B cell (primary cell): ENCODE results near the gene APP. TPM values are rescaled to one million over a fixed set of nuclear protein-coding genes. Genes with fewer than 3 reads are reported as not detected.

ENCODE experiments used
- ATAC-seq: fragments of 200-7000 bp; cut with Tn5 transposase; one replicate; pipeline ENCODE4 v1.10.0; 2021; ENCODE audit warnings: low read depth, mild to moderate bottlenecking, moderate number of reproducible peaks, moderate library complexity
- CTCF ChIA-PET: fragments of 350-600 bp; sonication (Branson Sonifier 250); formaldehyde crosslinking; loops from one replicate; lab custom pipeline; 2021; ENCODE audit warnings: antibody characterized with exemption, inconsistent platforms; lab: Charles Lee
- POLR2A ChIA-PET: fragments of 350-600 bp; sonication (Branson Sonifier 250); formaldehyde crosslinking; loops from one replicate; lab custom pipeline; 2021; ENCODE audit warnings: antibody characterized with exemption; lab: Charles Lee
- DNase-seq: peaks from one replicate; pipeline ENCODE4 v3.0.0; 2013
- H2AFZ ChIP-seq: 2 replicates; pipeline ENCODE4 v1.6.1; 2012; ENCODE audit warnings: mild to moderate bottlenecking, low read depth, low read length; ENCODE audit not compliant: insufficient read depth, poor library complexity, severe bottlenecking
- H3K27ac ChIP-seq, 2 donors: 1 replicate in 1 of 2; 2 replicates in 1 of 2; pipeline ENCODE4 v1.5.1; 2012 to 2013; ENCODE audit warnings: low read length in 2 of 2, mild to moderate bottlenecking in 2 of 2, moderate library complexity in 1 of 2
- H3K27me3 ChIP-seq, 4 experiments: fragments of 200-600 bp in 1 of 4; sonication (generic) in 1 of 4; replicated peaks in 1 of 4; 1 replicate in 2 of 4; 2 replicates in 2 of 4; pipeline versions ENCODE4 v1.6.1 to v1.7.0; 2013 to 2016; ENCODE audit warnings: low read length in 3 of 4, mild to moderate bottlenecking in 2 of 4, mixed read lengths in 1 of 4, moderate library complexity in 1 of 4; ENCODE audit not compliant: insufficient read depth in 4 of 4, control insufficient read depth in 3 of 4; ENCODE audit errors: control extremely low read depth in 1 of 4
- H3K36me3 ChIP-seq, 2 experiments: replicated peaks in 1 of 2; 1 replicate in 1 of 2; 2 replicates in 1 of 2; pipeline versions ENCODE4 v1.6.1 to v1.7.1; 2013; ENCODE audit warnings: low read length in 1 of 2; ENCODE audit not compliant: insufficient read depth in 2 of 2, control insufficient read depth in 1 of 2; ENCODE audit errors: control extremely low read depth in 1 of 2, extremely low read depth in 1 of 2
- H3K4me1 ChIP-seq, 2 donors: fragments of 200-600 bp in 1 of 2; sonication (generic) in 1 of 2; 1 replicate in 1 of 2; 2 replicates in 1 of 2; pipeline versions ENCODE4 v1.5.1 to v1.6.1; 2013 to 2017; ENCODE audit warnings: low read length in 2 of 2; ENCODE audit not compliant: control insufficient read depth in 2 of 2, insufficient read depth in 2 of 2
- H3K4me2 ChIP-seq: replicated peaks from 2 replicates; pipeline ENCODE3; 2012; ENCODE audit warnings: mild to moderate bottlenecking, low read depth, low read length; ENCODE audit not compliant: poor library complexity, severe bottlenecking
- H3K4me3 ChIP-seq, 5 experiments: fragments of 200-600 bp in 1 of 5; sonication (generic) in 1 of 5; 1 replicate in 3 of 5; 2 replicates in 2 of 5; pipeline versions ENCODE4 v1.5.1 to v1.7.0; 2011 to 2016; ENCODE audit warnings: low read length in 4 of 5, mild to moderate bottlenecking in 4 of 5, low read depth in 2 of 5, control low read depth in 1 of 5, moderate library complexity in 1 of 5; ENCODE audit not compliant: insufficient read depth in 1 of 5; ENCODE audit errors: control extremely low read depth in 1 of 5, extremely low read depth in 1 of 5
- H3K79me2 ChIP-seq: fragments of 200-600 bp; sonication (generic); one replicate; pipeline ENCODE4 v1.6.0; 2016; ENCODE audit warnings: low read length; ENCODE audit not compliant: control insufficient read depth, insufficient read depth
- H3K9ac ChIP-seq: fragments of 200-600 bp; sonication (generic); 2 replicates; pipeline ENCODE4 v1.6.1; 2017; ENCODE audit warnings: mild to moderate bottlenecking, low read length, moderate library complexity
- H3K9me3 ChIP-seq, 3 donors: one replicate each; pipeline versions ENCODE4 v1.6.1 to v1.7.1; 2013; ENCODE audit warnings: low read length in 2 of 3; ENCODE audit not compliant: control insufficient read depth in 2 of 3, insufficient read depth in 1 of 3; ENCODE audit errors: control extremely low read depth in 1 of 3
- H4K20me1 ChIP-seq: 2 replicates; pipeline ENCODE4 v1.6.0; 2012; ENCODE audit warnings: mild to moderate bottlenecking, low read length; ENCODE audit not compliant: insufficient read depth, control insufficient read depth, poor library complexity, severe bottlenecking
- H3K27ac Mint-ChIP-seq: one replicate; pipeline ENCODE4 v1.8.0; 2021; ENCODE audit warnings: mixed read lengths
- H3K27me3 Mint-ChIP-seq: one replicate; pipeline ENCODE4 v1.8.0; 2021; ENCODE audit warnings: mixed read lengths
- H3K4me1 Mint-ChIP-seq: one replicate; pipeline ENCODE4 v1.8.0; 2021; ENCODE audit warnings: mixed read lengths
- H3K4me3 Mint-ChIP-seq: one replicate; pipeline ENCODE4 v1.8.0; 2021; ENCODE audit warnings: mixed read lengths
- H3K9me3 Mint-ChIP-seq: one replicate; pipeline ENCODE4 v1.8.0; 2022; ENCODE audit warnings: mixed read lengths; ENCODE audit not compliant: insufficient read depth
- EZH2 ChIP-seq: IDR thresholded peaks from 2 replicates; pipeline ENCODE4 v1.6.1; 2012; ENCODE audit warnings: borderline replicate concordance, low read depth, mild to moderate bottlenecking, moderate library complexity, low read length; ENCODE audit not compliant: insufficient read depth, poor library complexity, severe bottlenecking
- WGBS: methylation state at CpG from one replicate; pipeline ENCODE4 v1.1.5; 2013; ENCODE audit warnings: missing lambda C conversion rate; ENCODE audit not compliant: insufficient coverage; 5-methylcytosine and 5-hydroxymethylcytosine counted together
- intact Hi-C: fragments of 100-400 bp; cut with micrococcal nuclease; formaldehyde crosslinking; loops from one replicate; pipeline ENCODE4 v1.10.0; 2022
- polyA plus RNA-seq: library from polyadenylated mRNA; depleted of rRNA; stranded (reverse); fragments of >200 nt; gene quantifications from 2 replicates; pipeline ENCODE4 v1.2.3, GENCODE V29; 2012
- total RNA-seq, 2 donors: library from RNA; stranded (reverse); fragments of 120-200 nt in 1 of 2; gene quantifications; 1 replicate in 1 of 2; 2 replicates in 1 of 2; pipeline versions ENCODE4 v1.2.3 to v1.2.4, GENCODE V29; 2013 to 2022
- TF ChIP-seq, protein P1 (sequence below): fragments of 200-600 bp; IDR thresholded peaks from one replicate; pipeline ENCODE4 v1.8.0; 2022; ENCODE audit warnings: antibody characterized with exemption, mild to moderate bottlenecking

Gene APP
- total and polyA plus RNA-seq, 2 donors (not counting 1 experiment from before 2014, with no cell fraction given) = 28.3 to 34.7 TPM

GRCh38 chr21:26148840-26149354, 21.7 kb downstream of the APP start:
- H3K4me3 ChIP-seq = no peak overlapping the region
- no peaks in the 10 kb centered on the region for H3K27me3 ChIP-seq
- no peak overlapping the region for H2AFZ ChIP-seq
- H3K27ac ChIP-seq = no peak overlapping the region
- H3K36me3 ChIP-seq = no peaks in the 10 kb centered on the region
- peaks cover 8% of the 10 kb centered on the region for H4K20me1 ChIP-seq
- no peaks in the 10 kb centered on the region for H3K4me1 ChIP-seq
- CTCF ChIA-PET = no interaction called here
- intact Hi-C loops = no loop called here
- no peak overlapping the region for H3K27ac Mint-ChIP-seq
- no peak overlapping the region for H3K4me2 ChIP-seq
- ATAC-seq (no peak), DNase-seq (no peak)
- peaks cover 3% of the 10 kb centered on the region for H3K4me1 Mint-ChIP-seq
- peaks cover 41% of the 10 kb centered on the region for H3K79me2 ChIP-seq
- H3K4me3 Mint-ChIP-seq = no peak overlapping the region
- POLR2A ChIA-PET = no interaction called here
- no peaks in the 10 kb centered on the region for H3K9me3 ChIP-seq
- H3K9me3 Mint-ChIP-seq = peaks cover 2% of the 10 kb centered on the region
- TF ChIP-seq EZH2 = no peak
- TF ChIP-seq, protein P1, sequence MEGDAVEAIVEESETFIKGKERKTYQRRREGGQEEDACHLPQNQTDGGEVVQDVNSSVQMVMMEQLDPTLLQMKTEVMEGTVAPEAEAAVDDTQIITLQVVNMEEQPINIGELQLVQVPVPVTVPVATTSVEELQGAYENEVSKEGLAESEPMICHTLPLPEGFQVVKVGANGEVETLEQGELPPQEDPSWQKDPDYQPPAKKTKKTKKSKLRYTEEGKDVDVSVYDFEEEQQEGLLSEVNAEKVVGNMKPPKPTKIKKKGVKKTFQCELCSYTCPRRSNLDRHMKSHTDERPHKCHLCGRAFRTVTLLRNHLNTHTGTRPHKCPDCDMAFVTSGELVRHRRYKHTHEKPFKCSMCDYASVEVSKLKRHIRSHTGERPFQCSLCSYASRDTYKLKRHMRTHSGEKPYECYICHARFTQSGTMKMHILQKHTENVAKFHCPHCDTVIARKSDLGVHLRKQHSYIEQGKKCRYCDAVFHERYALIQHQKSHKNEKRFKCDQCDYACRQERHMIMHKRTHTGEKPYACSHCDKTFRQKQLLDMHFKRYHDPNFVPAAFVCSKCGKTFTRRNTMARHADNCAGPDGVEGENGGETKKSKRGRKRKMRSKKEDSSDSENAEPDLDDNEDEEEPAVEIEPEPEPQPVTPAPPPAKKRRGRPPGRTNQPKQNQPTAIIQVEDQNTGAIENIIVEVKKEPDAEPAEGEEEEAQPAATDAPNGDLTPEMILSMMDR = no peak
- no peaks in the 10 kb centered on the region for H3K27me3 Mint-ChIP-seq
- no peak overlapping the region for H3K9ac ChIP-seq

DNA sequence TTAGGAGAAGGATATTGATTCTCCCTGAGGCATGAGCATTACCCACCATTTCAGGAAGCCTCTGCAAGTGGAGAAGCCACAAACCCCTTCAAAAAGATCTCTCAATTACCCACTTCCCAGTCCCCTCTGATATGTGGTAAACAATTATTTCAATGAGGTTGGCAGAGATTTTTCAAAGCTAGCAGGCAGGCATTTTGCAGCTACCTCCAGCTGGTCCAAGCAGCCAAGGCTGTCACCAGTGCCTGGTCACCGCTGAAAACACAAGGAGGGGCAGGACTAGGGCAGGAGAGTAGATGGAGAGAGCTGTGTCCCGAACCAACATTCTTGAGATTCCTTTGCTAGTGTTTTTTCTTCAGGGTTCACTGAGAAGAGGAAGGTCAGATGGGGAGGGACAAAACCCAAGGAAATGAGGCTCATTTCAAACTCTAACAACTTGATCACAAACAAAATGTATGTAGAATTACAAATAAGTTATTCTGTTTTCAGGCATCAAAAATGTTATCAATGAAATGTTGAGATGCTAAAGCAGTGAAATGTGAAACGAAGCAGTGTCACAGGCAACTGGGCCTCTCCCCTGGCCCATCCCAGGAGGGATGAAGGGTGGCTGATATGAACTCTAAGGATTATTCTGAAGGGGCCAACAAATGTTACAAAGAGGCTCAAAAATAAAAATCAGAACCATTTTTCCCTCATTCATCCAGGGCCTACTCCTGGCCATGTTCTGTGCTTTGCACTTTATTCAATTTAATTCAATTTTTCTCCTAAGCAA, 22.3 kb downstream of the APP start:
- ATAC-seq (no peak), DNase-seq (no peak)
- Histone ChIP-seq H3K27me3 (no peaks in the 10 kb centered on the region), H3K4me2 (no peak overlapping the region), H4K20me1 (peaks cover 8% of the 10 kb centered on the region), H3K9ac (no peak overlapping the region), H3K4me1 (no peaks in the 10 kb centered on the region), H3K79me2 (peaks cover 40% of the 10 kb centered on the region), H3K27ac (no peak overlapping the region), H2AFZ (no peak overlapping the region), H3K36me3 (no peaks in the 10 kb centered on the region), H3K4me3 (no peak overlapping the region), H3K9me3 (no peaks in the 10 kb centered on the region)
- intact Hi-C loops = no loop called here
- H3K9me3 Mint-ChIP-seq = peaks cover 2% of the 10 kb centered on the region
- 73% methylated on average over 3 of the region's 3 CpGs for WGBS
- TF ChIP-seq, protein P1 = no peak
- no peak for TF ChIP-seq EZH2
- CTCF ChIA-PET = interaction anchor here (1.2 to 1.6 kb wide), 2 partner anchors 21 to 27 kb away, joined by 4 read pairs; no protein-coding TSS in a partner anchor
- H3K4me1 Mint-ChIP-seq = peaks cover 3% of the 10 kb centered on the region
- H3K27ac Mint-ChIP-seq = no peak overlapping the region
- no peak overlapping the region for H3K4me3 Mint-ChIP-seq
- H3K27me3 Mint-ChIP-seq = no peaks in the 10 kb centered on the region
- POLR2A ChIA-PET = no interaction called here
